Natural killer cell treated with Interleukin-12 subunit alpha and Interleukin-12 subunit beta and Interleukin-15 and Interleukin-18, amount 100 ng/mL, for 72 hours (primary cell): ENCODE data around the gene ATG2A. TPM values are rescaled to one million over a fixed set of nuclear protein-coding genes. Genes with fewer than 3 reads are reported as not detected.
A peak's percentile ranks its signal among the peaks of the same experiment; 100 is the strongest.

Experiments
- ATAC-seq, 2 donors: fragments of 150-1000 bp; cut with Tn5 transposase in 1 of 2; sonication (Bioruptor Pico), chemical (Tn5 transposase) in 1 of 2; 2 replicates each; pipeline ENCODE4 v1.10.0; 2021
- DNase-seq: peaks from one replicate; pipeline ENCODE4 v3.0.0; 2022; ENCODE audit warnings: low spot score
- H3K27ac Mint-ChIP-seq, 2 donors: 1 replicate in 1 of 2; 2 replicates in 1 of 2; pipeline ENCODE4 v1.8.0; 2022; ENCODE audit warnings: mixed read lengths in 2 of 2, mild to moderate bottlenecking in 1 of 2, moderate library complexity in 1 of 2
- H3K27me3 Mint-ChIP-seq, 2 donors: 1 replicate in 1 of 2; 2 replicates in 1 of 2; pipeline ENCODE4 v1.8.0; 2022; ENCODE audit warnings: mixed read lengths in 2 of 2
- H3K36me3 Mint-ChIP-seq: one replicate; pipeline ENCODE4 v1.8.0; 2022; ENCODE audit warnings: mixed read lengths
- H3K4me1 Mint-ChIP-seq, 2 donors: 1 replicate in 1 of 2; 2 replicates in 1 of 2; pipeline ENCODE4 v1.8.0; 2022; ENCODE audit warnings: low read depth in 2 of 2, mixed read lengths in 2 of 2, mild to moderate bottlenecking in 1 of 2
- H3K4me3 Mint-ChIP-seq: one replicate; pipeline ENCODE4 v1.8.0; 2022; ENCODE audit warnings: mixed read lengths
- H3K9me3 Mint-ChIP-seq: 2 replicates; pipeline ENCODE4 v1.8.0; 2022; ENCODE audit warnings: mixed read lengths
- total RNA-seq, 2 donors: library from RNA; stranded (reverse); gene quantifications; one replicate each; pipeline ENCODE4 v1.2.3, GENCODE V29; 2022

The ATG2A gene
- total RNA-seq, 2 donors from 2014 or later = 24.1 to 31.9 TPM

GRCh38 chr11:64870893-64871466, 46.0 kb downstream of the ATG2A start:
- Mint-ChIP-seq H3K4me1 (peaks cover 68 to 75% of the 10 kb centered on the region in 2 donors), H3K4me3 (peak overlapping the region; percentile 88), H3K27ac (peak overlapping the region; percentile 91 to 94), H3K9me3 (peaks cover 2% of the 10 kb centered on the region), H3K36me3 (peaks cover 15% of the 10 kb centered on the region), H3K27me3 (no peaks in the 10 kb centered on the region)
- ATAC-seq (no peak), DNase-seq (no peak)

DNA sequence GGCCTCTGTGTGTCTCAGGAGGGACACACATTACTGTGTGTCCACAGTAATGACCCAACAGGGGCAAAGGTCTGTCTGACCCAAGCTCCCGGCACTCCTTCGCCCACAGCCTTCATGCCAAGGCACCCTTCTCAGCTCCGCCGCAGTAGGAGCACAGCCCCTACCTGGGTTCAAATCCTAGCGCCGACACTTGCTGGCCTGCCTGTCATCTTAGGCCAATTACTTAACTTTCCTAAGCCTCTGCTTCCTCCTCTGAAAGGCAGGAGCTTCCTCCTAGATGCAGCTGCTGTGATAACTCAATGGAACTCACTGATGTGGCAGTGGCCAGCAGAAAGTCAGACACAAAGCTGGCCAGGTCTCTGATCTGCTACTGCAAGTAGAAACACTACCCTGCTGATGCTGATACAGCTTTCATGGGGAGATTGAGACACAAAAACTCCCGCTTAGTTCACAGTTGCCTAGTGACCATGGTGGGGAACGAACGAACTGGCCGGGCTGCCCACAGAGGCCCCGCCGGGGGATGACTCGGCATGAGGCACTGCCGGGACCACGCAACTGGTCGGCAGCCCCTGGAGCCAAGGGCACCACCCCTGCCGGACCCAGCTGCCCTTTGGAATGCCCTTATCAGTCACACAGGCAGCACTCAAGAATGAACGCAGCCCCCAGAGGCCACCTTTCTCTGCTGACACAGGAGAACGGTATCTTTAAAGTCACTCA, 46.7 kb downstream of the ATG2A start:
- peak overlapping the region; percentile 91 to 94 for H3K27ac Mint-ChIP-seq
- H3K4me3 Mint-ChIP-seq = peak overlapping the region; percentile 88
- H3K27me3 Mint-ChIP-seq = no peaks in the 10 kb centered on the region
- ATAC-seq (peak; percentile 70 to 79), DNase-seq (peak; percentile 84)
- H3K9me3 Mint-ChIP-seq = peaks cover 5% of the 10 kb centered on the region
- H3K4me1 Mint-ChIP-seq = peaks cover 68 to 75% of the 10 kb centered on the region in 2 donors
- H3K36me3 Mint-ChIP-seq = peaks cover 15% of the 10 kb centered on the region

- no peaks in the 10 kb centered on the region for H3K27me3 Mint-ChIP-seq
- H3K27ac Mint-ChIP-seq = peak overlapping the region; percentile 91 to 94
- peak overlapping the region; percentile 88 for H3K4me3 Mint-ChIP-seq
- peak; percentile 22 to 51 for ATAC-seq
- DNase-seq = no peak
- peaks cover 68 to 73% of the 10 kb centered on the region in 2 donors for H3K4me1 Mint-ChIP-seq
- peaks cover 5% of the 10 kb centered on the region for H3K9me3 Mint-ChIP-seq
- H3K36me3 Mint-ChIP-seq = peaks cover 15% of the 10 kb centered on the region
Measured at GRCh38 chr11:64869571-64870175, 47.3 kb downstream of the ATG2A start.

DNA sequence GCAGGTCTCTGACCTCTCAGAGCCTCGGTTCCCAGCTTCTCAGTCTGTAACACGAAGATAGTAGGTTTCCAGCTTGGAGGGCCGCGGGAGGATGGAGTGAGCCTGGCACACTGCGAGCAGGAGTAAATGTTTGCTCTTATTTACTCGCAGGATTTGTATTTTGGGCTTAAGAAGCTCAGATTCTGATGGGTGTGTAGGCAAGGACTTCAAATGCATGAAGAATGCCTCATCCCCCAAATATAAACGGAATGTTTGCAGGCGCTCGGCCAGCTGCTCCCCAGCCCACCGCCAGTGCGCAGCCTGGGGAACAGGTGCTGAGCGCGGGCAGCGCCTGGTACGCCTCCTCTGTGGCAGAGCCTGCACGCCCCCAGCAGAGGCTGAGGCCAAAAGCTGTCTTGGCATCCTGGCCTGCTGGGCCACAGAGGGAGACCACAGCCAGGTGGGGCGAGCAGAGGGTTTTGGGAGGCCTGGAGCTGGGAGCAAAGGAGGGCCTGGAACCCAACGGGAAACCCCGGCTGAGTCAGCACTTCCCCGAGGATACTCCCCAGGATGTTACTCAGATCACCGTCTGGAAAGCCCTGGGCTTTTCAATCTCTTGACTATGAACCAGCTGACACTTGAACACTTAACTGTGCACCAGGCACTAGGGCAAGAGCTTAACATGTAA, 48.0 kb downstream of the ATG2A start:
- Mint-ChIP-seq H3K4me3 (peak overlapping the region; percentile 88), H3K27ac (peak overlapping the region; percentile 91 to 94), H3K27me3 (no peaks in the 10 kb centered on the region), H3K4me1 (peaks cover 67 to 73% of the 10 kb centered on the region in 2 donors), H3K9me3 (peaks cover 5% of the 10 kb centered on the region), H3K36me3 (peaks cover 15% of the 10 kb centered on the region)
- DNase-seq (no peak), ATAC-seq (peak in 1 of 2 donors; percentile 12)

DNA sequence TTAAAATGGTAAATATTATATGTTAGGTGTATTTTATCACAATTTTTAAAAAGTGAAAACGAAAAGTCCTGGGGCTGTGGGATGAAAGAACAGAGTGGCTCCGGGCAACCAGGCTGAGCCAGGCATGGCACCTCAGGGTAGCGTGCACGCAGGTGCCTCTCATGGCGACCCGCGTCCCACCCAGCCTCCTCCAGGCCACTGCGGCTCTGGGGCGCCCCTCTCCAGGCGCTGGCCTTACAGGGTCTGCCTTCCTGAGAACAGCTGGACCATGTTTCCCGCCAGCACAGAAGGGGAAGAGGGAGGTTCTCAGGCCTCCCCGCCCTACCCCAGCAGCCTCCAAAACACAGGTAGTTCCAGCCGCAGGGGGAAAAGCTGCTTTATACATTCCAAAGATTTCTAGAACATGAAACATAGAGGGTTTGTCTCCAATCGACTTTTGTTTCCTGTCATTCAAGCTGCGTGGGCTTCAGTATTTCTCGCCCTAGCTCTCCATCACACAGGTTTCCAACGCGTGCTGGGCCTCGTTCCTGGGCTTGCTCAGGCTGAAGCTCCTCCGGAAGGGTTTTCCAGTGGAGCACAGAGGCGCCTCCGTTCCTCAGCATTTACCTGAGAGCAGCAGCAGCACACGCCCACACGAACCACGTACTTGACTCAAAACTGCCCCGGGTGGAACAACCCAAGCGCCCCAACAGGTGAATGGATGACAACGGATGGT, 49.1 kb downstream of the ATG2A start:
- peak overlapping the region; percentile 88 for H3K4me3 Mint-ChIP-seq
- H3K36me3 Mint-ChIP-seq = peaks cover 13% of the 10 kb centered on the region

DNA sequence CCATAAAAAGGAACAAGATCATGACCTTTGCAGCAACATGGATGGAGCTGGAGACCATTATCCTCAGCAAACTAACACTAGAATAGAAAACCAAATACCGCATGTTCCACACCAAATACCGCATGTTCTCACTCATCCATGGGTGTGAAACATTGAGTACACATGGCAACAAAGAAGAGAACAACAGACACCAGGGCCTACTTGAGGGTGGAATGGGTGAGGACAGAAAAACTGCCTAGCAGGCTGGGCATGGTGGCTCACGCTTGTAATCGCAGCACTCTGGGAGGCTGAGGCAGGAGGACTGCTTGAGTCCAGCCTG, 50.9 kb downstream of the ATG2A start:
- no peaks in the 10 kb centered on the region for H3K27me3 Mint-ChIP-seq
- H3K27ac Mint-ChIP-seq = peak overlapping the region; percentile 88 to 92
- ATAC-seq (peak; percentile 7 to 29), DNase-seq (no peak)
- H3K9me3 Mint-ChIP-seq = peaks cover 5% of the 10 kb centered on the region
- peaks cover 6% of the 10 kb centered on the region for H3K36me3 Mint-ChIP-seq
- peaks cover 69 to 77% of the 10 kb centered on the region in 2 donors for H3K4me1 Mint-ChIP-seq
- peak overlapping the region; percentile 75 for H3K4me3 Mint-ChIP-seq

More for the DNA sequence above, 49.1 kb downstream of the ATG2A start:
- DNase-seq (no peak), ATAC-seq (no peak)
- peaks cover 67 to 74% of the 10 kb centered on the region in 2 donors for H3K4me1 Mint-ChIP-seq
- H3K27ac Mint-ChIP-seq = peak overlapping the region; percentile 91 to 94
- no peaks in the 10 kb centered on the region for H3K27me3 Mint-ChIP-seq
- H3K9me3 Mint-ChIP-seq = peaks cover 5% of the 10 kb centered on the region

DNA sequence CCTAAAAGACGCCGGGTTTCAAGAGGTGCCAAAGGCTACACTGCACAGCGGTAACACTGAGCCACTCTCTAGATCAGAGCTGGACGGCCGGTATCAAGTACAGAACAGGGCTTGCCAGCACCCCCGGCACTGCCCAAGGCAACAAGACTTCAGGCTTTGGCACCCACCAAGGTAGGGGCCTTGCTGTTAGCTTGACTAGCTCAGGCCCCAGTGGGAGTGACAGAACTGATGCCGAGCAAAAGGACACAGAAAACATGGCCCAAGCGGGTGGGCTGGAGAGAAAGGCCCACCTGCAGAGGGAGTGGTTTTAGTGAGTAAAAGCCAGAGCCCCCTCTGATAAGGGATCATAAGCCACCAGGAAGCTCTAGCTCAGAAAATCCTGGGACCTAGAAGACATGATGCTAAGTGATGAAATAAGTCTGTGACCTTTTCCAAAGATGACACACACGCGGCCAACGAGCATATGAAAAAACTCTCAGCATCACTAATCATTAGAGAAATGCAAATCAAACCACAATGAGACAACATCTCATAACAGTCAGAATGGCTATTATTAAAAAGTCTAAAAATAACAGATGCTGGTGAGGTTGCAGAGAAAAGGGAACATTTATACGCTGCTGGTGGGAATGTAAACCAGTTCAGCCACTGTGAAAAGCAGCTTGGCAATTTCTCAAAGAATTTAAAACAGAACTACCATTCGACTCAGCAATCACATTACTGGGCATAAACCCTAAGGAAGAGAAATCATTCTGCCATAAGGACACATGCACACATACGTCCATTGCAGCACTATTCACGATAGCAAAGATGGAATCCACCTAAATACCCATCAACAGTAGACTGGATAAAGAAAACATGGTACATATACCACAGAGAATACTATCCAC, 51.5 kb downstream of the ATG2A start:
- no peak for DNase-seq
- H3K27ac Mint-ChIP-seq = peak overlapping the region; percentile 88 to 92

DNA sequence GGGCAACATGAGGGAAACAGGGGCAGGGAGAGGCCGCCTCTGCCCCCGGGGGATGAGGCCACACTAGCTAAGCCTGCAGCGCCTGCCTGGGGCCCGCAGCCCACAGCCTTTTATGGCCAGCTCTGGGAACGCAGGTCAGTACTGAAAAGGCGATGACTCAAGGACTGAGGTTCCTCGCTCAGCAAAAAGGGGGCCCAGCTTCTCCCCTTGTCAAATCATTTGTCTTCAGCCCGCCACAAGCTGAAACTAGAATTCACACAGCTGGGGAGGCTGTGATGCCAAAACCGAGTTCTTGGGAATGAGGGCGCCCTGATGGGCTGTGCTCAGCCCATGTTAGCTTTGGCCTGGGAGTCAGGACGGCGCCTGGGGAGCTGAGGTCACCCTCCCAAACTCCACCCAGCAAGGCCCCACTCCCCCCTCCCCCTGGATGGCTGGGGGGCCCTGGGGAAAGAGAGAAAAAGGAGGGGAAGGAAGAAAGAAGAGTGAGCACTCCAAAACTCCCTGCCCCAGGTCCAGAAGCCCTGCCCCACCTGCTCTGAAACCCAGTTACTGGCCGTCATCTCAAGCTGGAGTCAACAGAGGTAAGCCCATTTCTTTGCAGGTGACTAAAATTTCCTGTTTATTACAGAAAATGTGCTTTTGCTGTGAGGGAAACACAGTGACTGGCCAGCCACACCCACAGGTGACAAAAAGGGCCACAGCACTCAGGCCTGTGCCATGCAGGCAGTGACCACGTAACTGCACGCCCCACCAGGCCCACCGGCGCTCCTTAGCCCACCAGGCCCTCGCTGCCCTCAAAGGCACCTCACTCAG, 52.3 kb downstream of the ATG2A start:
- peak overlapping the region; percentile 88 to 92 for H3K27ac Mint-ChIP-seq
- H3K4me3 Mint-ChIP-seq = peak overlapping the region; percentile 75
- H3K9me3 Mint-ChIP-seq = peaks cover 5% of the 10 kb centered on the region
- H3K4me1 Mint-ChIP-seq = peaks cover 69 to 75% of the 10 kb centered on the region in 2 donors
- DNase-seq (no peak), ATAC-seq (peak; percentile 62 to 63)
- no peaks in the 10 kb centered on the region for H3K27me3 Mint-ChIP-seq
- peaks cover 6% of the 10 kb centered on the region for H3K36me3 Mint-ChIP-seq

More for the DNA sequence above, 51.5 kb downstream of the ATG2A start:
- Mint-ChIP-seq H3K4me1 (peaks cover 67 to 74% of the 10 kb centered on the region in 2 donors), H3K9me3 (peaks cover 5% of the 10 kb centered on the region), H3K36me3 (peaks cover 6% of the 10 kb centered on the region), H3K4me3 (peak overlapping the region; percentile 75), H3K27me3 (no peaks in the 10 kb centered on the region)
- ATAC-seq = peak; percentile 50 to 52

DNA sequence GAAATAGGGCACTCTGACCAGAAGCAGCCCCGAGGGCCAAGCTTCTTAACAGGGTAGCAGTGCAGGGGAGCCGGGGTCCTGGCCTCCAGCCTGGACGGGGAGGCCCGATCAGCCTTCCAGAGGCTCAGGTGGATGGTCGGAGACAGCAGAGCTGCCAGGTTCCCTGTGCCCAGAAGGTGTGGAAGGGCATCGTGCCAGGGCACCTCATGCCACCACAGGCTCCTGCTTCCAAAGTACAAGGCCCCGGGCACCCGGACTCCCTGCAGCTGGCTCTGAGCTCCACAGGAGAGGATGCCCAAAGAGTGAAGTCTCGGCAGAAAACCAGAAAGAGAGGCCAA, 52.9 kb downstream of the ATG2A start:
- peak overlapping the region; percentile 88 to 92 for H3K27ac Mint-ChIP-seq
- H3K27me3 Mint-ChIP-seq = no peaks in the 10 kb centered on the region
- peaks cover 6% of the 10 kb centered on the region for H3K36me3 Mint-ChIP-seq
- ATAC-seq = no peak
- DNase-seq = no peak
- H3K9me3 Mint-ChIP-seq = peaks cover 5% of the 10 kb centered on the region
- H3K4me3 Mint-ChIP-seq = peak overlapping the region; percentile 75
- peaks cover 69 to 75% of the 10 kb centered on the region in 2 donors for H3K4me1 Mint-ChIP-seq

GRCh38 chr11:64863391-64864060, 53.5 kb downstream of the ATG2A start:
- Mint-ChIP-seq H3K9me3 (peaks cover 5% of the 10 kb centered on the region), H3K4me3 (peak overlapping the region; percentile 75), H3K27me3 (no peaks in the 10 kb centered on the region), H3K27ac (peak overlapping the region; percentile 88 to 92), H3K4me1 (peaks cover 69 to 75% of the 10 kb centered on the region in 2 donors), H3K36me3 (peaks cover 6% of the 10 kb centered on the region)
- ATAC-seq = no peak
- no peak for DNase-seq

DNA sequence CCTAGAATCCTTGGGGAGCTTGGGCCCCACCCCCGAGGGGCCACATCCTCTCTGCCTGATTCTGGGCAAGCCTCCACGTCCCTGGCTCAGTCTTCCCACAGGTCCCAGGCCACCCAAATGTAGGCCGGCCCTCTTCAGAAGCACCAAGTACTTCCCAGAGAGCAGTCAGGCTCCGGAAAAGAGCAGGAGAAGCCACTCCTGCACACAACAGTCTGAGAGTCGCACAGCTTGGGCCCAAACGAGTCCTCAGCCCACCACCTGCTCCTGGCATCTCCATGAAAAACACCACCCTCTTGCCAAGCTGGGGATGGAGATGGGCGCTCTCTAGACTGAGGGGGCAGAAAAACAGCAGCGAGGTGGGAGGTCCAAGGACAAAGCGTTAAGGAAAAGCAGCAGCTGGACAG, 54.0 kb downstream of the ATG2A start:
- H3K4me1 Mint-ChIP-seq = peaks cover 66 to 73% of the 10 kb centered on the region in 2 donors
- H3K4me3 Mint-ChIP-seq = peak overlapping the region; percentile 75
- ATAC-seq (no peak), DNase-seq (no peak)
- peaks cover 5% of the 10 kb centered on the region for H3K9me3 Mint-ChIP-seq
- no peaks in the 10 kb centered on the region for H3K27me3 Mint-ChIP-seq
- peaks cover 6% of the 10 kb centered on the region for H3K36me3 Mint-ChIP-seq
- H3K27ac Mint-ChIP-seq = peak overlapping the region; percentile 88 to 92
